NCI-H2196 treated with DMSO at 0.1 percent for 48 hours (cell line): ENCODE results near the gene RCVRN.
"Not testable (repeated sequence)": the region's sequence is repeated elsewhere in the genome, so short reads cannot be mapped to it uniquely, and the experiment has no call there.

Source experiments
- DNase-seq: peaks from one replicate; lab custom pipeline; 2025; ENCODE audit not compliant: unreplicated experiment; lab: John Stamatoyannopoulos, UW

The RCVRN gene

GRCh38 chr17:9922012-9922848 is 17.2 kb upstream of the RCVRN start:
- no peak for DNase-seq

GRCh38 chr17:9921216-9921615 is 16.1 kb upstream of the RCVRN start:
- not testable (repeated sequence) for DNase-seq

GRCh38 chr17:9918804-9919352 is 13.8 kb upstream of the RCVRN start:
- DNase-seq, result no peak

GRCh38 chr17:9918352-9918751 is 13.3 kb upstream of the RCVRN start:
- no peak for DNase-seq

- no peak for DNase-seq
Measured at GRCh38 chr17:9917801-9918200, 12.7 kb upstream of the RCVRN start.

- no peak for DNase-seq
Measured at GRCh38 chr17:9917131-9917530, 12.1 kb upstream of the RCVRN start.

GRCh38 chr17:9916108-9916507 is 11.0 kb upstream of the RCVRN start:
- no peak for DNase-seq

GRCh38 chr17:9913476-9913875 is 8.4 kb upstream of the RCVRN start:
- no peak for DNase-seq

GRCh38 chr17:9912121-9913099 is 7.3 kb upstream of the RCVRN start:
- DNase-seq, result no peak

GRCh38 chr17:9911089-9911488 is 6.0 kb upstream of the RCVRN start:
- DNase-seq, result no peak

- DNase-seq, result no peak
Measured at GRCh38 chr17:9908649-9909042, 3.6 kb upstream of the RCVRN start.

- DNase-seq, result no peak
Measured at GRCh38 chr17:9907883-9908648, 3.0 kb upstream of the RCVRN start.

GRCh38 chr17:9907131-9907530 is 2.1 kb upstream of the RCVRN start:
- no peak for DNase-seq

- DNase-seq, result no peak
Measured at GRCh38 chr17:9906616-9907015, 1.5 kb upstream of the RCVRN start.

- DNase-seq, result no peak
Measured at GRCh38 chr17:9905902-9906301, 831 bp upstream of the RCVRN start.

GRCh38 chr17:9904277-9905077 is 594 bp downstream of the RCVRN start:
- no peak for DNase-seq

GRCh38 chr17:9902120-9902519 is 3.0 kb downstream of the RCVRN start:
- DNase-seq, result no peak

GRCh38 chr17:9900784-9901183 is 4.3 kb downstream of the RCVRN start:
- DNase-seq, result no peak

GRCh38 chr17:9900044-9900594 is 5.0 kb downstream of the RCVRN start:
- DNase-seq, result no peak
